ENCODE data around the gene CCHCR1.

DNA sequence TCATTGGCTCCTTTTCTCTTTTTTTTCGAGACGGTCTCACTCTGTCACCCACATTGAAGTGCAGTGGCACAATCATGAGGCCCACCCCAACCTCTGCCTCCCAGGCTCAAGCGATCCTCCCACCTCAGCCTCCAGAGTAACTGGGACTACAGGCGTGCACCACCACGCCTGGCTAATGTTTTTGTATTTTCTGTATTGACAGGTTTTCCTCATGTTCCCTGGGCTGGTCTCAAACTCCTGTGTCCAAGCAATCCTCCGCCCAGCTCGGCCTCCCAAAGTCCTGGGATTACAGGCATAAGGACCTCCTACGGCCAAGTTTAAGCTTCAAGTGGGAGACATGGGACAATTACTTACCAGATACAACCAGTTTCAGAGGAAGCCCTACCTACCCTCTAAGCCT is 22.3 kb upstream of the CCHCR1 start:
- no peak for TF ChIP-seq EZH2 (IDR thresholded peaks at IDR 0.05)
- TF ChIP-seq, protein P1, sequence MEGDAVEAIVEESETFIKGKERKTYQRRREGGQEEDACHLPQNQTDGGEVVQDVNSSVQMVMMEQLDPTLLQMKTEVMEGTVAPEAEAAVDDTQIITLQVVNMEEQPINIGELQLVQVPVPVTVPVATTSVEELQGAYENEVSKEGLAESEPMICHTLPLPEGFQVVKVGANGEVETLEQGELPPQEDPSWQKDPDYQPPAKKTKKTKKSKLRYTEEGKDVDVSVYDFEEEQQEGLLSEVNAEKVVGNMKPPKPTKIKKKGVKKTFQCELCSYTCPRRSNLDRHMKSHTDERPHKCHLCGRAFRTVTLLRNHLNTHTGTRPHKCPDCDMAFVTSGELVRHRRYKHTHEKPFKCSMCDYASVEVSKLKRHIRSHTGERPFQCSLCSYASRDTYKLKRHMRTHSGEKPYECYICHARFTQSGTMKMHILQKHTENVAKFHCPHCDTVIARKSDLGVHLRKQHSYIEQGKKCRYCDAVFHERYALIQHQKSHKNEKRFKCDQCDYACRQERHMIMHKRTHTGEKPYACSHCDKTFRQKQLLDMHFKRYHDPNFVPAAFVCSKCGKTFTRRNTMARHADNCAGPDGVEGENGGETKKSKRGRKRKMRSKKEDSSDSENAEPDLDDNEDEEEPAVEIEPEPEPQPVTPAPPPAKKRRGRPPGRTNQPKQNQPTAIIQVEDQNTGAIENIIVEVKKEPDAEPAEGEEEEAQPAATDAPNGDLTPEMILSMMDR (IDR thresholded peaks at IDR 0.05): no peak

All from neural progenitor cell (in vitro differentiated cells).